ENCODE data around the gene NCAPD2. TPM values are rescaled to one million over a fixed set of nuclear protein-coding genes. Genes with fewer than 3 reads are reported as not detected.
A peak's percentile ranks its signal among the peaks of the same experiment; 100 is the strongest.

The NCAPD2 gene
- total RNA-seq, 1 experiment from 2014 or later = 114 TPM

- Mint-ChIP-seq H3K27ac (peak overlapping the region in 2 of 3 experiments; percentile 1 to 2; a peak in 2 of 7 replicates), H3K9me3 (no peaks in the 10 kb centered on the region; a peak in 1 of 5 replicates), H3K27me3 (ENCODE audit: low read depth) (no peaks in the 10 kb centered on the region), H3K4me3 (no peak overlapping the region), H3K36me3 (ENCODE audit: insufficient read depth in 1 of 3, low read depth in 3 of 3) (peaks cover 35 to 66% (median 50%) of the 10 kb centered on the region in 3 experiments), H3K4me1 (peaks cover 13 to 20% of the 10 kb centered on the region in 2 experiments)
- no peak for DNase-seq
- no peak overlapping the region for H2BK12ac ChIP-seq (ENCODE audit: insufficient read length, low read depth, low read length)
- H3T11ph ChIP-seq (ENCODE audit: low read length) = no peak overlapping the region
- no peak overlapping the region for H2BK120ac ChIP-seq (ENCODE audit: low read depth, low read length, poor library complexity, severe bottlenecking)
- no peaks in the 10 kb centered on the region for H3K9me3 ChIP-seq (ENCODE audit: control insufficient read depth, low read depth, low read length)
- no peak overlapping the region for H3K4ac ChIP-seq (ENCODE audit: low read depth, low read length)
- no peak overlapping the region for H3K27ac ChIP-seq (ENCODE audit: insufficient read length, low read depth, low read length)
- no peak overlapping the region for H4K91ac ChIP-seq (ENCODE audit: insufficient read length, low read depth, low read length)
- no peaks in the 10 kb centered on the region for H3K27me3 ChIP-seq (ENCODE audit: insufficient read depth, low read length)
- H2BK20ac ChIP-seq (ENCODE audit: low read depth, low read length, poor library complexity, severe bottlenecking) = no peak overlapping the region
- no peak overlapping the region for H2AK5ac ChIP-seq (ENCODE audit: insufficient read length, low read length)
- no peak overlapping the region for H3K9ac ChIP-seq (ENCODE audit: extremely low read depth, insufficient read length, low read length)
- H3K18ac ChIP-seq (ENCODE audit: insufficient read length, low read depth, low read length) = no peak overlapping the region
- H4K20me1 ChIP-seq (ENCODE audit: control insufficient read depth, insufficient read depth, insufficient read length) = no peaks in the 10 kb centered on the region
- no peaks in the 10 kb centered on the region for H3K79me1 ChIP-seq (ENCODE audit: insufficient read depth, low read depth, low read length, poor library complexity, severe bottlenecking)
- no peak overlapping the region for H4K8ac ChIP-seq (replicated peaks; ENCODE audit: insufficient read length, low read depth, low read length)
- no peak overlapping the region for H2AFZ ChIP-seq (ENCODE audit: low read length)
- no peak overlapping the region for H2BK15ac ChIP-seq (ENCODE audit: low read depth, low read length)
- H3K23me2 ChIP-seq (ENCODE audit: insufficient read length, low read depth, low read length, poor library complexity, severe bottlenecking) = no peaks in the 10 kb centered on the region
- no peak overlapping the region; the same call in 1 of the 2 replicates for H3K14ac ChIP-seq (ENCODE audit: insufficient read depth, low read length)
- TF ChIP-seq, protein P1, sequence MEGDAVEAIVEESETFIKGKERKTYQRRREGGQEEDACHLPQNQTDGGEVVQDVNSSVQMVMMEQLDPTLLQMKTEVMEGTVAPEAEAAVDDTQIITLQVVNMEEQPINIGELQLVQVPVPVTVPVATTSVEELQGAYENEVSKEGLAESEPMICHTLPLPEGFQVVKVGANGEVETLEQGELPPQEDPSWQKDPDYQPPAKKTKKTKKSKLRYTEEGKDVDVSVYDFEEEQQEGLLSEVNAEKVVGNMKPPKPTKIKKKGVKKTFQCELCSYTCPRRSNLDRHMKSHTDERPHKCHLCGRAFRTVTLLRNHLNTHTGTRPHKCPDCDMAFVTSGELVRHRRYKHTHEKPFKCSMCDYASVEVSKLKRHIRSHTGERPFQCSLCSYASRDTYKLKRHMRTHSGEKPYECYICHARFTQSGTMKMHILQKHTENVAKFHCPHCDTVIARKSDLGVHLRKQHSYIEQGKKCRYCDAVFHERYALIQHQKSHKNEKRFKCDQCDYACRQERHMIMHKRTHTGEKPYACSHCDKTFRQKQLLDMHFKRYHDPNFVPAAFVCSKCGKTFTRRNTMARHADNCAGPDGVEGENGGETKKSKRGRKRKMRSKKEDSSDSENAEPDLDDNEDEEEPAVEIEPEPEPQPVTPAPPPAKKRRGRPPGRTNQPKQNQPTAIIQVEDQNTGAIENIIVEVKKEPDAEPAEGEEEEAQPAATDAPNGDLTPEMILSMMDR (conservative IDR thresholded peaks at IDR 0.05) = no peak
- no peak overlapping the region for H3K56ac ChIP-seq (ENCODE audit: insufficient read length, low read depth, low read length)
- no peaks in the 10 kb centered on the region; the same call in 1 of the 2 replicates for H3K4me1 ChIP-seq (ENCODE audit: insufficient read depth, low read length)
- H2BK5ac ChIP-seq (ENCODE audit: insufficient read length, low read length) = no peak overlapping the region
- H3K23ac ChIP-seq (ENCODE audit: insufficient read length, low read depth, low read length) = no peak overlapping the region
- WGBS (ENCODE audit: extremely low coverage, insufficient read length, low lambda C conversion rate) = no CpG with 5 or more reads among the region's 26 CpGs
- H3K4me2 ChIP-seq (ENCODE audit: insufficient read depth, insufficient read length, low read length) = no peak overlapping the region
- H3K79me2 ChIP-seq (ENCODE audit: insufficient read depth, low read length) = peaks cover 5% of the 10 kb centered on the region; the same call in 1 of the 2 replicates
- no peak overlapping the region for H4K5ac ChIP-seq (ENCODE audit: insufficient read length, low read depth, low read length)
Measured at GRCh38 chr12:6548556-6548955, 54.7 kb downstream of the NCAPD2 start.

Data from H9 (cell line).